WTC11 (cell line): ENCODE results near the gene HDHD5. TPM values are rescaled to one million over a fixed set of nuclear protein-coding genes. Genes with fewer than 3 reads are reported as not detected.

Experiments
- ATAC-seq: fragments of 200-7000 bp; cut with Tn5 transposase; 2 replicates; pipeline ENCODE4 v1.10.0; 2021; ENCODE audit warnings: mild to moderate bottlenecking, moderate library complexity
- CTCF ChIA-PET: fragments of 300-600 bp; sonication (Branson Sonifier 250); formaldehyde crosslinking; loops from one replicate; lab custom pipeline; 2021; ENCODE audit warnings: antibody characterized with exemption; lab: Charles Lee
- POLR2A ChIA-PET: fragments of 350-600 bp; sonication (Branson Sonifier 250); formaldehyde crosslinking; loops from one replicate; lab custom pipeline; 2021; ENCODE audit warnings: antibody characterized with exemption; lab: Charles Lee
- DNase-seq: peaks from one replicate; pipeline ENCODE4 v3.0.0; 2021; ENCODE audit warnings: low spot score
- H3K27ac Mint-ChIP-seq: 2 replicates; pipeline ENCODE4 v1.8.0; 2021; ENCODE audit warnings: mixed read lengths
- H3K27me3 Mint-ChIP-seq: 2 replicates; pipeline ENCODE4 v1.8.0; 2021; ENCODE audit warnings: low read depth, mild to moderate bottlenecking, moderate library complexity, mixed read lengths
- H3K36me3 Mint-ChIP-seq: 2 replicates; pipeline ENCODE4 v1.8.0; 2021; ENCODE audit warnings: mixed read lengths
- H3K4me1 Mint-ChIP-seq: 2 replicates; pipeline ENCODE4 v1.8.0; 2022; ENCODE audit warnings: mixed read lengths
- H3K4me3 Mint-ChIP-seq: 2 replicates; pipeline ENCODE4 v1.8.0; 2021; ENCODE audit warnings: mild to moderate bottlenecking, moderate library complexity, mixed read lengths
- H3K9me3 Mint-ChIP-seq: 2 replicates; pipeline ENCODE4 v1.8.0; 2021; ENCODE audit warnings: mixed read lengths
- ATF6 ChIP-seq: sonication (generic); formaldehyde crosslinking; IDR thresholded peaks from 2 replicates; pipeline ENCODE4 v1.8.1; 2023; ENCODE audit warnings: mild to moderate bottlenecking, missing genetic modification reagents
- CREB1 ChIP-seq: sonication (generic); formaldehyde crosslinking; IDR thresholded peaks from 2 replicates; pipeline ENCODE4 v1.8.0; 2023; ENCODE audit warnings: mild to moderate bottlenecking, missing genetic modification reagents
- E2F1 ChIP-seq: sonication (generic); formaldehyde crosslinking; IDR thresholded peaks from 2 replicates; pipeline ENCODE4 v1.8.0; 2022; ENCODE audit warnings: mild to moderate bottlenecking, missing genetic modification reagents
- E2F5 ChIP-seq: sonication (generic); formaldehyde crosslinking; IDR thresholded peaks from 2 replicates; pipeline ENCODE4 v1.8.1; 2022; ENCODE audit warnings: mild to moderate bottlenecking, moderate library complexity, missing genetic modification reagents
- EMX1 ChIP-seq: fragments of 250-450 bp; sonication (Bioruptor Pico); IDR thresholded peaks from 2 replicates; pipeline ENCODE4 v1.8.0; 2021; ENCODE audit warnings: mild to moderate bottlenecking
- FOXK1 ChIP-seq: sonication (generic); formaldehyde crosslinking; IDR thresholded peaks from 2 replicates; pipeline ENCODE4 v1.8.0; 2022; ENCODE audit warnings: mild to moderate bottlenecking, moderate library complexity, missing genetic modification reagents
- GABPB1 ChIP-seq: sonication (generic); formaldehyde crosslinking; IDR thresholded peaks from 2 replicates; pipeline ENCODE4 v1.8.1; 2023; ENCODE audit warnings: mild to moderate bottlenecking, missing genetic modification reagents
- IRF1 ChIP-seq: sonication (generic); formaldehyde crosslinking; IDR thresholded peaks from 2 replicates; pipeline ENCODE4 v1.8.0; 2023; ENCODE audit warnings: missing genetic modification reagents
- NFATC4 ChIP-seq: fragments of 250-450 bp; sonication (Bioruptor Pico); IDR thresholded peaks from 2 replicates; pipeline ENCODE4 v1.9.0; 2021; ENCODE audit warnings: mild to moderate bottlenecking
- NR1H2 ChIP-seq: sonication (generic); formaldehyde crosslinking; IDR thresholded peaks from 2 replicates; pipeline ENCODE4 v1.9.0; 2021; ENCODE audit warnings: mild to moderate bottlenecking, moderate library complexity, missing genetic modification reagents
- OVOL2 ChIP-seq: fragments of 250-450 bp; sonication (Bioruptor Pico); IDR thresholded peaks from 2 replicates; pipeline ENCODE4 v1.9.0; 2021; ENCODE audit warnings: mild to moderate bottlenecking, borderline replicate concordance
- PRRX2 ChIP-seq: fragments of 250-450 bp; sonication (Bioruptor Pico); IDR thresholded peaks from 2 replicates; pipeline ENCODE4 v1.8.0; 2021; ENCODE audit warnings: mild to moderate bottlenecking
- SOX15 ChIP-seq: fragments of 250-450 bp; sonication (Bioruptor Pico); IDR thresholded peaks from 2 replicates; pipeline ENCODE4 v1.9.0; 2021; ENCODE audit warnings: mild to moderate bottlenecking
- ZNF263 ChIP-seq: sonication (generic); formaldehyde crosslinking; IDR thresholded peaks from 2 replicates; pipeline ENCODE4 v1.8.1; 2022; ENCODE audit warnings: low read depth, mild to moderate bottlenecking, moderate library complexity, missing genetic modification reagents
- ZNF512 ChIP-seq: sonication (generic); formaldehyde crosslinking; IDR thresholded peaks from 2 replicates; pipeline ENCODE4 v1.8.1; 2022; ENCODE audit warnings: missing genetic modification reagents, borderline replicate concordance
- ZNF671 ChIP-seq: fragments of 250-450 bp; sonication (Bioruptor Pico); IDR thresholded peaks from 2 replicates; pipeline ENCODE4 v1.8.0; 2021; ENCODE audit warnings: mild to moderate bottlenecking
- ZSCAN18 ChIP-seq: fragments of 250-450 bp; sonication (Bioruptor Pico); IDR thresholded peaks from 2 replicates; pipeline ENCODE4 v2.1.2; 2022; ENCODE audit warnings: mild to moderate bottlenecking, moderate library complexity
- total RNA-seq: library from RNA; stranded (reverse); gene quantifications from 3 replicates; pipeline ENCODE4 v1.2.3, GENCODE V29; 2021

Gene HDHD5
- total RNA-seq, 1 experiment from 2014 or later, result 84.0 TPM

- Mint-ChIP-seq H3K4me3 (no peak overlapping the region), H3K4me1 (peaks cover 23% of the 10 kb centered on the region), H3K27ac (no peak overlapping the region), H3K27me3 (peaks cover 3% of the 10 kb centered on the region; the same call in 1 of the 2 replicates), H3K9me3 (no peaks in the 10 kb centered on the region), H3K36me3 (no peaks in the 10 kb centered on the region)
- no peak for DNase-seq
- ATAC-seq, result no peak
- POLR2A ChIA-PET, result interaction anchor here (0.6 to 1.0 kb wide), 2 partner anchors 36 to 320 kb away, joined by 3 to 8 read pairs; no protein-coding TSS in a partner anchor
- TF ChIP-seq E2F1 (CRISPR knock-in tag), result no peak
- no peak for TF ChIP-seq ZNF512
- TF ChIP-seq E2F5, result no peak
- TF ChIP-seq PRRX2 (CRISPR knock-in tag), result no peak
- no peak for TF ChIP-seq FOXK1 (CRISPR knock-in tag)
- no peak for TF ChIP-seq OVOL2 (CRISPR knock-in tag)
- TF ChIP-seq SOX15 (CRISPR knock-in tag), result no peak
- TF ChIP-seq GABPB1 (CRISPR knock-in tag), result no peak
- TF ChIP-seq NFATC4 (CRISPR knock-in tag), result no peak
- TF ChIP-seq IRF1 (CRISPR knock-in tag), result no peak
- TF ChIP-seq ZNF671 (CRISPR knock-in tag), result no peak
- TF ChIP-seq CREB1 (CRISPR knock-in tag), result no peak
- CTCF ChIA-PET, result interaction anchor here (1.2 to 2.9 kb wide), 3 partner anchors 41 to 119 kb away, joined by 3 to 9 read pairs (median 6); no protein-coding TSS in a partner anchor
These were observed 43.8 kb downstream of the HDHD5 start for GRCh38 chr22:17115236-17115635.

GRCh38 chr22:17114898-17115235, 44.2 kb downstream of the HDHD5 start:
- POLR2A ChIA-PET, result interaction anchor here (0.6 kb wide), 1 partner anchor 320 kb away, joined by 8 read pairs; no protein-coding TSS in a partner anchor
- no peaks in the 10 kb centered on the region for H3K36me3 Mint-ChIP-seq
- H3K4me3 Mint-ChIP-seq, result no peak overlapping the region
- H3K27me3 Mint-ChIP-seq, result peaks cover 3% of the 10 kb centered on the region; the same call in 1 of the 2 replicates
- DNase-seq (no peak), ATAC-seq (no peak)
- peaks cover 23% of the 10 kb centered on the region for H3K4me1 Mint-ChIP-seq
- no peak overlapping the region for H3K27ac Mint-ChIP-seq
- H3K9me3 Mint-ChIP-seq, result no peaks in the 10 kb centered on the region
- TF ChIP-seq ZSCAN18 (CRISPR knock-in tag) (no peak), ATF6 (CRISPR knock-in tag) (no peak), ZNF263 (CRISPR knock-in tag) (no peak), EMX1 (CRISPR knock-in tag) (no peak), NR1H2 (CRISPR knock-in tag) (no peak)
- CTCF ChIA-PET, result interaction anchor here (1.2 to 2.9 kb wide), 4 partner anchors 19 to 119 kb away, joined by 3 to 9 read pairs (median 5); no protein-coding TSS in a partner anchor
